IPS-15b (cell line): ENCODE measurements around the gene FAM13A.

Experiments
- H3K27me3 ChIP-seq: one replicate; pipeline ENCODE4 v1.6.1; 2013; ENCODE audit warnings: low read length; ENCODE audit not compliant: control insufficient read depth, insufficient read depth
- H3K36me3 ChIP-seq: one replicate; pipeline ENCODE4 v1.6.1; 2013; ENCODE audit warnings: low read length; ENCODE audit not compliant: control insufficient read depth, insufficient read depth
- H3K4me1 ChIP-seq: one replicate; pipeline ENCODE4 v1.6.1; 2013; ENCODE audit warnings: mild to moderate bottlenecking, low read length; ENCODE audit not compliant: control insufficient read depth, insufficient read depth
- H3K4me3 ChIP-seq: one replicate; pipeline ENCODE4 v1.5.1; 2013; ENCODE audit warnings: low read depth, low read length
- H3K9ac ChIP-seq: one replicate; pipeline ENCODE4 v1.6.1; 2013; ENCODE audit warnings: low read depth, mild to moderate bottlenecking, low read length
- H3K9me3 ChIP-seq: one replicate; pipeline ENCODE4 v1.6.1; 2013; ENCODE audit warnings: mild to moderate bottlenecking, low read length; ENCODE audit not compliant: control insufficient read depth, insufficient read depth

The FAM13A gene

DNA sequence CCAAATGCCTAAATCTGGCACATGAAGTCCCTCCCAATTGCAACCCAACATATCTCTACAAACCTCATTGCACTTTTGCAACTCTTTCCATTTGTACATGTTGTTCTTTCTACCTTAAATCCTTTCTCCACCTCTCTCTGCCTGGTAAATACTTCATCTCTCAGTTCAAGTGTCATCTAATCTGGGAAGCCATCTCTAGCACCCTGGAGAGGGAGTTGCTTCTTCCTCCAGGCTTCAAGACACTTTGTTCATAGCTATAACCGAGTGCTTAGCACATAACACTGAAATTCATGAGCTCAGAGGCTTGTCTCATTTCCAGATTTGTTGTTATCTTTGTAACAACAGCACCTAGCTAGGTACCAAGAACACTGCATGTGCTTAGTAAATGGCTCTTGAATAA is 244.6 kb downstream of the FAM13A start:
- H3K9me3 ChIP-seq, result no peaks in the 10 kb centered on the region
- H3K4me3 ChIP-seq, result no peak overlapping the region
- no peaks in the 10 kb centered on the region for H3K36me3 ChIP-seq
- H3K4me1 ChIP-seq, result no peaks in the 10 kb centered on the region
- no peak overlapping the region for H3K9ac ChIP-seq
- H3K27me3 ChIP-seq, result no peaks in the 10 kb centered on the region

- Histone ChIP-seq H3K9ac (no peak overlapping the region), H3K27me3 (no peaks in the 10 kb centered on the region), H3K36me3 (no peaks in the 10 kb centered on the region), H3K9me3 (no peaks in the 10 kb centered on the region), H3K4me1 (no peaks in the 10 kb centered on the region), H3K4me3 (no peak overlapping the region)
These were observed 245.1 kb downstream of the FAM13A start for GRCh38 chr4:88811904-88812303.

DNA sequence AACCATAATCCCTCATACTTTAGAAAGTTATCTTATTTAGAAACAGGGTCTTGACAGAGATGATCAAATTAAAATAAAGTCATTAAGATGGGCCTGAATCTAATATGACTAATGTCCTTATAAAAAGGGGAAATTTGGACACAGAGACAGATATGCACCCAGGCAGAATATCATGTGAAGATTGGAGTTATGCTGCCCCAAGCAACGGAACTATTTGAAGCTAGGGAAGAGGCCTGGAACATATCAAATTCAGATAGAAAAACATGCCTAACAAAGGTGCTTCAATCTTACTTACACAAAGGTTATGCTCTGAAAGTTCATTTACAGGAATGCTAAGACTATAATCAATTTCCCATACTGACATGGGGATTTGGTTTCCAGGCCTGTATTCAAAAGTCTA is 246.7 kb downstream of the FAM13A start:
- Histone ChIP-seq H3K4me1 (no peaks in the 10 kb centered on the region), H3K36me3 (no peaks in the 10 kb centered on the region), H3K9ac (no peak overlapping the region), H3K27me3 (no peaks in the 10 kb centered on the region), H3K9me3 (no peaks in the 10 kb centered on the region), H3K4me3 (no peak overlapping the region)

DNA sequence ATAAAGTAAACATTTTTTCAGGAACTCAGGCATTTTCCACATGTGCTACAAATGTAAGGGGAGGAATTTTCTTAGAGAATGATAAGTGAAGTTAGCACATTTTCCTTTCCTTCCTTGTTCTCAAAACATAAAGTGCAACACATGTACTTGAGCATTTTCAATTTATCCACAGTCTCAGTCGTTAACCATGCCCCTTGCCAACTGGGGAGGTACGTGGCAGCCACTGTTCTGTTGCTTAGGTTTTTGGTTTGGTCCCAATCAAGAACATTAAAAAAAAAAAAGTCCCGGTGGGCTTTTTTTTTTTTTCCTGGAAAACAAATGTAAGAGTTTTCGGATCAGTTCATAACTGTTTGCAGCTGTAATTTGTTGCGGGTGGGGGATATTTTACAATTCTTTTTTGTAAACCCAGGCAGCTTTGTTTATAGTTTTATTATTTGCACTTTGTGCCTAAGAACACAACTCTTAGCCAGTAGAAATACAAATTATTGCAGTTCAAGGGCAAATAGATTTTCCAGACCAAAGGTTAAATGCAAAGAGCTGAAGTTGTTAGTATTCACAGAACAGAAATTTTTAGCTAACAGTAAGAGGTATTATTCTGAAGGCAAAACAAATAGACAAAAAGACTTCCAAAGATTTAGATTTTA is 247.3 kb downstream of the FAM13A start:
- no peaks in the 10 kb centered on the region for H3K4me1 ChIP-seq
- H3K27me3 ChIP-seq, result no peaks in the 10 kb centered on the region
- H3K9ac ChIP-seq, result no peak overlapping the region
- no peak overlapping the region for H3K4me3 ChIP-seq
- H3K9me3 ChIP-seq, result no peaks in the 10 kb centered on the region
- H3K36me3 ChIP-seq, result no peaks in the 10 kb centered on the region

- Histone ChIP-seq H3K4me3 (no peak overlapping the region), H3K27me3 (no peaks in the 10 kb centered on the region), H3K36me3 (no peaks in the 10 kb centered on the region), H3K4me1 (no peaks in the 10 kb centered on the region), H3K9me3 (no peaks in the 10 kb centered on the region), H3K9ac (no peak overlapping the region)
These were observed 247.9 kb downstream of the FAM13A start for GRCh38 chr4:88809101-88809500.

GRCh38 chr4:88807499-88807898 is 249.5 kb downstream of the FAM13A start:
- H3K4me3 ChIP-seq, result no peak overlapping the region
- H3K4me1 ChIP-seq, result no peaks in the 10 kb centered on the region
- no peaks in the 10 kb centered on the region for H3K36me3 ChIP-seq
- no peaks in the 10 kb centered on the region for H3K9me3 ChIP-seq
- no peak overlapping the region for H3K9ac ChIP-seq
- H3K27me3 ChIP-seq, result no peaks in the 10 kb centered on the region

GRCh38 chr4:88804234-88804633 is 252.8 kb downstream of the FAM13A start:
- Histone ChIP-seq H3K36me3 (no peaks in the 10 kb centered on the region), H3K4me1 (no peaks in the 10 kb centered on the region), H3K27me3 (no peaks in the 10 kb centered on the region), H3K9me3 (no peaks in the 10 kb centered on the region), H3K9ac (no peak overlapping the region), H3K4me3 (no peak overlapping the region)

DNA sequence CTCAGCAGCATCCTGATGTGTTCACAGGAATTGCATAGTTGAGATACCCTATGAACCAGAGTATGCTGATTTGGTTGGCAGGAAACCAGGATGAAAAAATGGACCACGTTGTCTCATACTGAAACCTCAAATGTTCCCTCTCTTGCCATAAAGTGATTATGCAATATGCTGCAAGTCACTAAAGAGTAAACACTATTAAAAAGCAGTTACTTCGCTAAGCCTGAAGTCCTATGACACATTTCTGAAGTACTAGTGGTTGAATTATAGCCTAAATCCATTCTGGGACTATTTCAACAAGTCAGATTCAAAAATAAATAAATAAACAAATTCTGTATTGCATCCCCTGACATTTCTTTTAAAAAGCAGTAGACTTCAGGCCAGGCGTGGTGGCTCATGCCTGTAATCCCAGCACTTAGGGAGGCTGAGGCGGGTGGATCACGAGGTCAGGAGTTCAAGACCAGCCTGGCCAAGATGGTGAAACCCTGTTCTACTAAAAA is 253.3 kb downstream of the FAM13A start:
- Histone ChIP-seq H3K9me3 (no peaks in the 10 kb centered on the region), H3K36me3 (no peaks in the 10 kb centered on the region), H3K27me3 (no peaks in the 10 kb centered on the region), H3K4me1 (no peaks in the 10 kb centered on the region), H3K4me3 (no peak overlapping the region), H3K9ac (no peak overlapping the region)

DNA sequence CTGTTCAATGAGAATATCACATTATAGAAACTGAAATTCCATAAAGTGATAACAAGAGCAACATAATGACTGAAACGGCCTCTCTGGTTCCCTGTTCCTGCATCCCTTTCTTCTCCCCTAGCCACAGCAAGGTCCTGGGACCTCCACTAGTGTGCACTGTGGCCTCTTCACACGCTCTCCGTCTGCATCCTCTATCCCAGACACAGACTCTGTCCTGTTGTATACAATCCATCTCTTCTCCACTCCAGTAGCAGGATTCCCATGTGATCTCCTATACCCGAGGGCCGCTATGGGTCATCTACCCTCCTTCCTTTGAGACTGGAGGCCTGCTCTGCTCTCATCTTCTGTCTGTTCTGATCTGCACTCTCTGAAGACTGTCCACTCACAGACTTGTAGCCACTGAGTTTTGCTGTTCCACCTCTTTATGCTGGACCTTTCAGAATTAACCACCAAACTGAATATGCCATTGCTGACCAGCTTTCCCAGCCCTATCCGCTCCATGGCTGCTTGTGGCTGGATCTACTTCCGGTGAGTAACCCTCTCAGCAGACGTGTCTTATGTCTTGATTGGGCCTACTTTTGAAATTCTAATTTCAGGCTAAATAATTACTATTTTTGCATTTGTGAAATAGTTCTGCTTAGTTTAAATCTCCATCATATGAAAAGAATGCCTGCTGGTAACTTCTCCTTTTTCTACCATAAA is 254.2 kb downstream of the FAM13A start:
- H3K27me3 ChIP-seq, result no peaks in the 10 kb centered on the region
- no peak overlapping the region for H3K9ac ChIP-seq
- H3K4me3 ChIP-seq, result no peak overlapping the region
- no peaks in the 10 kb centered on the region for H3K4me1 ChIP-seq
- H3K36me3 ChIP-seq, result no peaks in the 10 kb centered on the region
- H3K9me3 ChIP-seq, result no peaks in the 10 kb centered on the region

DNA sequence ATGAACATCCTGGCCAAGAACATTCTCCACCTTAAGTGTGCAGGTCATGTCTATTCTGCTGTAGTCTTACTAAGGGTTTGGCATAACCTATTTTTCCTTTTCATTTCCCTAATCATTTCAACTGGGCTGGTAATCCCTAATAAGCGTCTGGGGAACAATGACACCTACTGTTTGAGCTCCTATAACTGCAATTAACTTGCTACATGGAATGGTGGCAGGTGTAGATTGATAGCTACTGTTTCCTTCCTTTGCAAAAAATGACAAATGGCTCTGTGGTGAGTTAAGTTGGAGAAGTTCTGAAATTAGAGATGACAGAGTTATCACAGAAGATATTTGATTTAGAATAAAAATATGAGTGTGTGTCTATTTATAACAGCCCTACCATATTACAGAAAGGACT is 254.8 kb downstream of the FAM13A start:
- H3K9ac ChIP-seq, result no peak overlapping the region
- H3K4me1 ChIP-seq, result no peaks in the 10 kb centered on the region
- no peak overlapping the region for H3K4me3 ChIP-seq

GRCh38 chr4:88799900-88800299 is 257.1 kb downstream of the FAM13A start:
- Histone ChIP-seq H3K9ac (no peak overlapping the region), H3K4me3 (no peak overlapping the region), H3K27me3 (no peaks in the 10 kb centered on the region), H3K4me1 (no peaks in the 10 kb centered on the region), H3K9me3 (no peaks in the 10 kb centered on the region), H3K36me3 (no peaks in the 10 kb centered on the region)

More for the DNA sequence above, 254.8 kb downstream of the FAM13A start:
- Histone ChIP-seq H3K27me3 (no peaks in the 10 kb centered on the region), H3K36me3 (no peaks in the 10 kb centered on the region), H3K9me3 (no peaks in the 10 kb centered on the region)

DNA sequence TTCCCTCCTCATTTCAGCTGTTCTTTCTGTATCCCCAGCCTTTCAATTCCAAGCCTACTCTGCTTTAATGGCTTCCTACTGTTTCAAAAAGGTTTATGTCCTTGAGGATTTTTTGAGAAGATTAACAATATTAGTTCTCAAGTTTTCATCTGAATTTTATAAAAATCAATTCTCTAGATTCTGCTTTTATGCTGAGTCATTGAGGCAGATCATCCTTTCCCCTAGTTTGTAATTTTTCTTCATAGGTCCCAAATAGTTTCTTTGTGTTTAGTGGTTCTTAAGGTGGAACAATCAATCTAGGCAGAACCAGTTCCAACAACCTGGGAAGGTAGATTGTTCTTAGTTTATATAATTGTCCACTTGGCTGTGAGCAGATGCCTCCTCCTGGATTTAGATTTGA is 259.3 kb downstream of the FAM13A start:
- no peaks in the 10 kb centered on the region for H3K27me3 ChIP-seq
- H3K9me3 ChIP-seq, result no peaks in the 10 kb centered on the region

More for the DNA sequence above, 259.3 kb downstream of the FAM13A start:
- Histone ChIP-seq H3K9ac (no peak overlapping the region), H3K4me1 (no peaks in the 10 kb centered on the region), H3K36me3 (no peaks in the 10 kb centered on the region), H3K4me3 (no peak overlapping the region)
